ENCODE data around the gene PPAN.

DNA sequence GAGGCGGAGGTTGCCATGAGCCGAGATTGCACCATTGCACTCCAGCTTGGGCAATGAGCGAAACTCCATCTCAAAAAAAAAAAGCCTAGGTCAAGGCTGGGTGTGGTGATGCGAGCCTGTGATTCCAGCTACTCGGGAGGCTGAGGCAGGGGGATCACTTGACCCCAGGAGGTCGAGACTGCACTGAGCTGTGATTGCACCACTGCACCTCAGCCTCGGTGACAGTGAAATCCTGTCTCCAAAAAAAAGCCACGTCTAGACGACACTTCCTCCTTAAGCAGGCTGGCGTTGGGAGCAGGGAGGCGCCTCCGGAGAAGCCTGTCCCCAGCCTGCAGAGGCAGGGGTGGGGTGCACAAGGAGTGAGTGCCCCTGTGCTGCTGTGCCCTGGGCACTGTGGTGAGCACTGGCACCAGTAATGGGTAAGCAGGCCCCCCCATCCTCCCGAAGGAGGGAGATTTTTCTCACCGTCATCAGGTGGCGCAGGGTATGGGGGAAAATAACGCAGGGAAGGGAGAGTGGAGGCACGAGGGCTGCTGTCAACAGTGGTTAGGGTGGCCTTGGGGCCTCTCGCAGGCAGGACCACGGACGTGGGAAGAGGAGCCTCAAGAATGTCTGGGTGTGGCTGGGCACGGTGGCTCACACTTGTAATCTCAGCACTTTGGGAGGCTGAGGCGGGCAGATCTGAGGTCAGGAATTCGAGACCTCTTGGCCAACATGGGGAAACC lies 6.0 kb downstream of the PPAN start:
- TF ChIP-seq, protein P1, sequence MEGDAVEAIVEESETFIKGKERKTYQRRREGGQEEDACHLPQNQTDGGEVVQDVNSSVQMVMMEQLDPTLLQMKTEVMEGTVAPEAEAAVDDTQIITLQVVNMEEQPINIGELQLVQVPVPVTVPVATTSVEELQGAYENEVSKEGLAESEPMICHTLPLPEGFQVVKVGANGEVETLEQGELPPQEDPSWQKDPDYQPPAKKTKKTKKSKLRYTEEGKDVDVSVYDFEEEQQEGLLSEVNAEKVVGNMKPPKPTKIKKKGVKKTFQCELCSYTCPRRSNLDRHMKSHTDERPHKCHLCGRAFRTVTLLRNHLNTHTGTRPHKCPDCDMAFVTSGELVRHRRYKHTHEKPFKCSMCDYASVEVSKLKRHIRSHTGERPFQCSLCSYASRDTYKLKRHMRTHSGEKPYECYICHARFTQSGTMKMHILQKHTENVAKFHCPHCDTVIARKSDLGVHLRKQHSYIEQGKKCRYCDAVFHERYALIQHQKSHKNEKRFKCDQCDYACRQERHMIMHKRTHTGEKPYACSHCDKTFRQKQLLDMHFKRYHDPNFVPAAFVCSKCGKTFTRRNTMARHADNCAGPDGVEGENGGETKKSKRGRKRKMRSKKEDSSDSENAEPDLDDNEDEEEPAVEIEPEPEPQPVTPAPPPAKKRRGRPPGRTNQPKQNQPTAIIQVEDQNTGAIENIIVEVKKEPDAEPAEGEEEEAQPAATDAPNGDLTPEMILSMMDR (IDR thresholded peaks at IDR 0.05), result no peak
- no peak for TF ChIP-seq POLR2A (IDR thresholded peaks at IDR 0.05)

Data from testis (tissue), 2 donors.